Panc1 (cell line): ENCODE results near the gene CTTNBP2NL. TPM values are rescaled to one million over a fixed set of nuclear protein-coding genes. Genes with fewer than 3 reads are reported as not detected.

Source experiments
- ATAC-seq: fragments of 200-7000 bp; cut with Tn5 transposase; 2 replicates; pipeline ENCODE4 v1.9.1; 2020; ENCODE audit warnings: mild to moderate bottlenecking, moderate library complexity
- BruUV-seq: library from RNA; stranded (reverse); fragments of 400-500 nt; replicated peaks from 2 replicates; lab custom pipeline; 2021; lab: Mats Ljungman, UMichigan
- CTCF ChIA-PET: fragments of 300-600 bp; sonication (Branson Sonifier 250); formaldehyde crosslinking; loops from one replicate; lab custom pipeline; 2022; ENCODE audit warnings: antibody characterized with exemption; lab: Charles Lee
- POLR2A ChIA-PET: fragments of 300-600 bp; sonication (Branson Sonifier 250); formaldehyde crosslinking; loops from one replicate; lab custom pipeline; 2022; ENCODE audit warnings: antibody characterized with exemption; lab: Charles Lee
- DNase-seq: peaks from one replicate; pipeline ENCODE4 v3.0.0-alpha.2; 2010; ENCODE audit warnings: low read depth, low spot score
- H3K27ac ChIP-seq: 2 replicates; pipeline ENCODE4 v1.5.1; 2011; ENCODE audit warnings: mild to moderate bottlenecking, low read length, inconsistent platforms
- H3K27me3 ChIP-seq: fragments of 200-500 bp; sonication (Bioruptor generic); 2 replicates; pipeline ENCODE4 v1.6.0; 2014; ENCODE audit warnings: low read length, inconsistent platforms; ENCODE audit not compliant: control insufficient read depth, insufficient read depth
- H3K36me3 ChIP-seq: fragments of 200-500 bp; sonication (Bioruptor generic); 2 replicates; pipeline ENCODE4 v1.5.1; 2014; ENCODE audit warnings: inconsistent platforms, mild to moderate bottlenecking, low read length, moderate library complexity; ENCODE audit not compliant: control insufficient read depth, insufficient read depth
- H3K4me1 ChIP-seq: 2 replicates; pipeline ENCODE4 v1.5.1; 2011; ENCODE audit warnings: inconsistent platforms, mild to moderate bottlenecking, low read length, moderate library complexity; ENCODE audit not compliant: control insufficient read depth, insufficient read depth
- H3K4me3 ChIP-seq, 2 experiments: 2 replicates each; pipeline ENCODE4 v1.5.1; 2011 to 2012; ENCODE audit warnings: low read depth in 2 of 2, low read length in 2 of 2, mild to moderate bottlenecking in 2 of 2, inconsistent platforms in 1 of 2, moderate library complexity in 1 of 2
- H3K9me3 ChIP-seq: fragments of 200-500 bp; sonication (Bioruptor generic); 2 replicates; pipeline ENCODE4 v1.5.1; 2014; ENCODE audit warnings: low read depth, mild to moderate bottlenecking, inconsistent platforms, low read length, moderate library complexity; ENCODE audit not compliant: control insufficient read depth, insufficient read depth
- POLR2AphosphoS5 ChIP-seq: IDR thresholded peaks from 2 replicates; pipeline ENCODE4 v1.6.1; 2012; ENCODE audit warnings: mild to moderate bottlenecking, low read depth, low read length, moderate library complexity
- SIN3A ChIP-seq: IDR thresholded peaks from 2 replicates; pipeline ENCODE4 v1.6.1; 2012; ENCODE audit warnings: low read depth, mild to moderate bottlenecking, low read length, moderate library complexity, borderline replicate concordance; ENCODE audit not compliant: insufficient read depth
- TCF7L2 ChIP-seq: IDR thresholded peaks from 2 replicates; pipeline ENCODE4 v1.6.1; 2011; ENCODE audit warnings: mild to moderate bottlenecking, low read depth, low read length, inconsistent platforms
- in situ Hi-C: cut with HindIII; loops from 2 replicates; pipeline ENCODE4 v1.10.0; 2016; ENCODE audit warnings: low sequenced_read_pairs, low pct_unique_long_range_greater_than_20kb
- intact Hi-C: fragments of 100-400 bp; cut with micrococcal nuclease; formaldehyde crosslinking; loops from one replicate; pipeline ENCODE4 v1.10.0; 2022; ENCODE audit not compliant: unreplicated experiment
- total RNA-seq: library from RNA; stranded (reverse); gene quantifications from one replicate; pipeline ENCODE4 v1.2.1, GENCODE V29; 2021; ENCODE audit not compliant: unreplicated experiment
- TF ChIP-seq, protein P1 (sequence below), 2 experiments: IDR thresholded peaks; 2 replicates each; pipeline ENCODE4 v1.6.1; 2011 to 2012; ENCODE audit warnings: low read depth in 2 of 2, control low read depth in 1 of 2, low read length in 1 of 2, mild to moderate bottlenecking in 1 of 2, moderate library complexity in 1 of 2; ENCODE audit not compliant: insufficient read depth in 1 of 2
- TF ChIP-seq, protein P2 (sequence below): fragments of 450-650 bp; IDR thresholded peaks from 2 replicates; pipeline ENCODE4 v1.5.1; 2017; ENCODE audit warnings: mild to moderate bottlenecking

Gene CTTNBP2NL
- total RNA-seq, 1 experiment from 2014 or later: 18.4 TPM

DNA sequence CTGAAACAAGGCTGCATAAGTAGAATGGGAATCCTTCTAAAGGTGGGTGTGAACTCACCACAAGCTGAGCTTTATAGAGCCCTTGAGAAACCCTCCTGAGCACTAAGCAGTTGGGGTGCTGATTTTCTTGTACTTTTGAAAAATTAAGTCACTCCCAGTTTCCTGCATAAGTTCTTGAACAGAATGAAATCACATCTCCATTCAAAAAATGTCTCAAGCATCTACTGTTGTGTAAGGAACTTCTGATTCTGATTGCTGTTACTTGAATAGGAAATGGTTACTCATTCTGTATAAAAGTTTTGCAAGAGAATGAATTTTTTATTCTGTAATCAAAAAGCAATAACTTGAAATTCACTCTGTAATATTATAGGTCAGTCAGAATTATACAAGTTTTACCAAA is 61.9 kb downstream of the CTTNBP2NL start:
- intact Hi-C loops (no loop called here), in situ Hi-C loops (no loop called here)
- TF ChIP-seq, protein P1, sequence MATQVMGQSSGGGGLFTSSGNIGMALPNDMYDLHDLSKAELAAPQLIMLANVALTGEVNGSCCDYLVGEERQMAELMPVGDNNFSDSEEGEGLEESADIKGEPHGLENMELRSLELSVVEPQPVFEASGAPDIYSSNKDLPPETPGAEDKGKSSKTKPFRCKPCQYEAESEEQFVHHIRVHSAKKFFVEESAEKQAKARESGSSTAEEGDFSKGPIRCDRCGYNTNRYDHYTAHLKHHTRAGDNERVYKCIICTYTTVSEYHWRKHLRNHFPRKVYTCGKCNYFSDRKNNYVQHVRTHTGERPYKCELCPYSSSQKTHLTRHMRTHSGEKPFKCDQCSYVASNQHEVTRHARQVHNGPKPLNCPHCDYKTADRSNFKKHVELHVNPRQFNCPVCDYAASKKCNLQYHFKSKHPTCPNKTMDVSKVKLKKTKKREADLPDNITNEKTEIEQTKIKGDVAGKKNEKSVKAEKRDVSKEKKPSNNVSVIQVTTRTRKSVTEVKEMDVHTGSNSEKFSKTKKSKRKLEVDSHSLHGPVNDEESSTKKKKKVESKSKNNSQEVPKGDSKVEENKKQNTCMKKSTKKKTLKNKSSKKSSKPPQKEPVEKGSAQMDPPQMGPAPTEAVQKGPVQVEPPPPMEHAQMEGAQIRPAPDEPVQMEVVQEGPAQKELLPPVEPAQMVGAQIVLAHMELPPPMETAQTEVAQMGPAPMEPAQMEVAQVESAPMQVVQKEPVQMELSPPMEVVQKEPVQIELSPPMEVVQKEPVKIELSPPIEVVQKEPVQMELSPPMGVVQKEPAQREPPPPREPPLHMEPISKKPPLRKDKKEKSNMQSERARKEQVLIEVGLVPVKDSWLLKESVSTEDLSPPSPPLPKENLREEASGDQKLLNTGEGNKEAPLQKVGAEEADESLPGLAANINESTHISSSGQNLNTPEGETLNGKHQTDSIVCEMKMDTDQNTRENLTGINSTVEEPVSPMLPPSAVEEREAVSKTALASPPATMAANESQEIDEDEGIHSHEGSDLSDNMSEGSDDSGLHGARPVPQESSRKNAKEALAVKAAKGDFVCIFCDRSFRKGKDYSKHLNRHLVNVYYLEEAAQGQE (IDR thresholded peaks at IDR 0.05; ENCODE audit: insufficient read depth in 1 of 2, low read depth in 2 of 2, low read length in 1 of 2): no peak
- TF ChIP-seq, protein P2, sequence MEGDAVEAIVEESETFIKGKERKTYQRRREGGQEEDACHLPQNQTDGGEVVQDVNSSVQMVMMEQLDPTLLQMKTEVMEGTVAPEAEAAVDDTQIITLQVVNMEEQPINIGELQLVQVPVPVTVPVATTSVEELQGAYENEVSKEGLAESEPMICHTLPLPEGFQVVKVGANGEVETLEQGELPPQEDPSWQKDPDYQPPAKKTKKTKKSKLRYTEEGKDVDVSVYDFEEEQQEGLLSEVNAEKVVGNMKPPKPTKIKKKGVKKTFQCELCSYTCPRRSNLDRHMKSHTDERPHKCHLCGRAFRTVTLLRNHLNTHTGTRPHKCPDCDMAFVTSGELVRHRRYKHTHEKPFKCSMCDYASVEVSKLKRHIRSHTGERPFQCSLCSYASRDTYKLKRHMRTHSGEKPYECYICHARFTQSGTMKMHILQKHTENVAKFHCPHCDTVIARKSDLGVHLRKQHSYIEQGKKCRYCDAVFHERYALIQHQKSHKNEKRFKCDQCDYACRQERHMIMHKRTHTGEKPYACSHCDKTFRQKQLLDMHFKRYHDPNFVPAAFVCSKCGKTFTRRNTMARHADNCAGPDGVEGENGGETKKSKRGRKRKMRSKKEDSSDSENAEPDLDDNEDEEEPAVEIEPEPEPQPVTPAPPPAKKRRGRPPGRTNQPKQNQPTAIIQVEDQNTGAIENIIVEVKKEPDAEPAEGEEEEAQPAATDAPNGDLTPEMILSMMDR: no peak
- TF ChIP-seq POLR2AphosphoS5: no peak
- TF ChIP-seq TCF7L2: no peak
- no peak for TF ChIP-seq SIN3A
- Histone ChIP-seq H3K4me1 (no peaks in the 10 kb centered on the region), H3K4me3 (no peak overlapping the region), H3K27ac (no peak overlapping the region), H3K36me3 (no peaks in the 10 kb centered on the region; the same call in 1 of the 2 replicates), H3K27me3 (no peaks in the 10 kb centered on the region), H3K9me3 (no peaks in the 10 kb centered on the region)
- BruUV-seq: no TSS peak
- ChIA-PET POLR2A (interaction anchor here (0.5 to 0.6 kb wide), 2 partner anchors 11 to 133 kb away, joined by 4 to 7 read pairs; no protein-coding TSS in a partner anchor), CTCF (no interaction called here)
- no peak for ATAC-seq
- no peak for DNase-seq

DNA sequence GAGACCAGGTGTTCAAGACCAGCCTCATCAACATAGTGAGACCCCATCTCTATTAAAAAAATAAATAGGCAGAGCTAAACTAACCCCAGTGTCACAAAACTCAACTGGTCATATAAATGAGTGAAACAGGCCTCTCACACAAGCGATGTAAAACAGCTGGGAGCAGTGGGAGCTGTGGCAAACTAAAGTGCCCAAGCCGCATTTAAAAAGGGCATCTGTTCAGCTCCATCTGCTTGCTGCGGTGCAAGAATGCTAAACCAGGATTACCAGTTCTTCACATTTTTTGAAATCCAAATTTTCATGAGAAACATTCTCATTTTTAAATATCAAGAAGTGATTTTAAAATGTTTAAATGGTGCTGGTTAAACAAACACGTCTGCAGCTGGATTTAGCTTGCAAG is 62.7 kb downstream of the CTTNBP2NL start:
- TF ChIP-seq POLR2AphosphoS5 (no peak), SIN3A (no peak), TCF7L2 (no peak)
- TF ChIP-seq, protein P1 (IDR thresholded peaks at IDR 0.05; ENCODE audit: insufficient read depth in 1 of 2, low read depth in 2 of 2, low read length in 1 of 2): no peak
- TF ChIP-seq, protein P2: no peak
- intact Hi-C loops (no loop called here), in situ Hi-C loops (no loop called here)
- POLR2A ChIA-PET: no interaction called here
- no peaks in the 10 kb centered on the region for H3K9me3 ChIP-seq
- no peaks in the 10 kb centered on the region for H3K27me3 ChIP-seq
- CTCF ChIA-PET: no interaction called here
- no peaks in the 10 kb centered on the region for H3K4me1 ChIP-seq
- no peak for ATAC-seq
- no peak overlapping the region for H3K4me3 ChIP-seq
- H3K36me3 ChIP-seq: no peaks in the 10 kb centered on the region; the same call in 1 of the 2 replicates
- no TSS peak for BruUV-seq
- no peak for DNase-seq
- H3K27ac ChIP-seq: no peak overlapping the region
